Heart right ventricle (tissue), 16 donors: ENCODE measurements around the gene FRY. TPM values are rescaled to one million over a fixed set of nuclear protein-coding genes. Genes with fewer than 3 reads are reported as not detected.
"Not testable (repeated sequence)": the region's sequence is repeated elsewhere in the genome, so short reads cannot be mapped to it uniquely, and the experiment has no call there.

ENCODE experiments used
- ATAC-seq, 8 donors: fragments of 200-7000 bp; cut with Tn5 transposase; one replicate each; pipeline ENCODE4 v1.9.1; 2020; ENCODE audit warnings: mild to moderate bottlenecking in 8 of 8, moderate library complexity in 8 of 8, moderate number of reproducible peaks in 1 of 8
- DNase-seq, 2 donors: peaks; one replicate each; pipeline ENCODE4 v3.0.0-alpha.2; 2020
- H3K27ac ChIP-seq, 10 donors: fragments of 200-600 bp; sonication (generic) in 2 of 10; one replicate each; pipeline versions ENCODE4 v1.5.0 to v1.8.0; 2020 to 2022; ENCODE audit warnings: mild to moderate bottlenecking in 3 of 10
- H3K27me3 ChIP-seq, 7 donors: fragments of 200-600 bp; one replicate each; pipeline ENCODE4 v1.8.0; 2021 to 2022; ENCODE audit warnings: mild to moderate bottlenecking in 2 of 7
- H3K36me3 ChIP-seq, 9 donors: fragments of 200-600 bp; sonication (generic) in 1 of 9; one replicate each; pipeline versions ENCODE4 v1.5.0 to v1.8.0; 2020 to 2022; ENCODE audit warnings: mild to moderate bottlenecking in 2 of 9
- H3K4me1 ChIP-seq, 9 donors: fragments of 200-600 bp; sonication (generic) in 1 of 9; one replicate each; pipeline versions ENCODE4 v1.5.0 to v1.8.0; 2020 to 2022; ENCODE audit warnings: mild to moderate bottlenecking in 4 of 9
- H3K4me3 ChIP-seq, 10 donors: fragments of 200-600 bp; sonication (generic) in 2 of 10; one replicate each; pipeline versions ENCODE4 v1.5.0 to v1.8.0; 2020 to 2022; ENCODE audit warnings: mild to moderate bottlenecking in 7 of 10, moderate library complexity in 2 of 10
- H3K9me3 ChIP-seq, 11 donors: fragments of 200-600 bp in 10 of 11; sonication (generic) in 2 of 11; one replicate each; pipeline versions ENCODE4 v1.5.0 to v1.8.0; 2013 to 2022; ENCODE audit warnings: mild to moderate bottlenecking in 2 of 11, control low read depth in 1 of 11, moderate library complexity in 1 of 11
- WGBS, 2 donors: extraction: QIAGEN DNeasy Blood & Tissue Kit; methylation state at CpG; one replicate each; pipeline ENCODE4 v1.1.7; 2013; ENCODE audit warnings: inconsistent platforms in 1 of 2; 5-methylcytosine and 5-hydroxymethylcytosine counted together
- intact Hi-C, 10 donors: fragments of 100-400 bp; cut with DNase I; formaldehyde crosslinking; loops; one replicate each; pipeline versions ENCODE4 v1.11.1 to v1.14.2; 2022
- polyA plus RNA-seq, 2 donors: library from polyadenylated mRNA; stranded (reverse); fragments of 200-250 nt; gene quantifications; one replicate each; pipeline ENCODE4 v1.2.3, GENCODE V29; 2013
- total RNA-seq, 10 donors: library from RNA; stranded (reverse); fragmentation: NEBNext Ultra II Directional in 3 of 10; extraction: Animal tissue kit (Norgen Biotek cat#: 25700) in 3 of 10; gene quantifications; one replicate each; pipeline versions ENCODE4 v1.2.1 to v1.2.4, GENCODE V29; 2021 to 2023
- TF ChIP-seq, protein P1 (sequence below), 9 donors: fragments of 200-600 bp; sonication (generic) in 2 of 9; IDR thresholded peaks; one replicate each; pipeline versions ENCODE4 v1.5.0 to v1.8.0; 2021 to 2022; ENCODE audit warnings: antibody characterized with exemption in 9 of 9, mild to moderate bottlenecking in 5 of 9, moderate library complexity in 1 of 9
- donor health status: Arrhythmogenic right ventricular cardiomyopathy.
- donor health status: ischemic (EF 13 %, LVEDD 7.1; RV severe dilation, severe dysfunction).
- donor health status: healthy with polysubstance abuse.
- donor health status: DM: no; HTN: yes; CAD: no.
- donor health status: DM: no; HTN: no; CAD: no.
- donor health status: ischemic (EF 25% LVEDD 6.9; RV normal size, moderate dysfunction).
- donor health status: ischemic (EF 25% LVEDD 5.7; RV mildly dilated, moderate dysfunction).
- donor health status: healthy.
- donor health status: DM: yes; HTN: yes; CAD: no.
- donor health status: Ischemic cardiomyopathy.
- donor health status: ischemic (EF 35%, LVEDD 5.7; RV mildly dilated, moderate dysfunction).
- donor health status: nonischemic (EF 11% LVEDD 7.7; RV severe dilation, severe dysfunction).
- donor health status: DM: yes; HTN: yes; CAD: no.
- donor health status: PGD.
- donor health status: ischemic (EF 29% LVEDD 5.4; RV normal size, mild dysfunction).
- donor health status: nonischemic (EF 23%, LVEDD 6.1; RV moderate dilation, normal function).

The FRY gene
- total and polyA plus RNA-seq, 12 donors = 24.9 to 268 (median 207) TPM

GRCh38 chr13:32051156-32051555 is 19.6 kb downstream of the FRY start:
- 79 to 85% methylated on average over 4 of the region's 4 CpGs for WGBS, 2 donors
- Histone ChIP-seq H3K27me3 (no peaks in the 10 kb centered on the region), H3K36me3 (no peaks in the 10 kb centered on the region), H3K27ac (no peak overlapping the region), H3K4me1 (peaks cover 6 to 46% (median 36%) of the 10 kb centered on the region in 9 donors), H3K4me3 (no peak overlapping the region), H3K9me3 (no peaks in the 10 kb centered on the region)
- DNase-seq (no peak), ATAC-seq (no peak)
- intact Hi-C loops = no loop called here
- TF ChIP-seq, protein P1, sequence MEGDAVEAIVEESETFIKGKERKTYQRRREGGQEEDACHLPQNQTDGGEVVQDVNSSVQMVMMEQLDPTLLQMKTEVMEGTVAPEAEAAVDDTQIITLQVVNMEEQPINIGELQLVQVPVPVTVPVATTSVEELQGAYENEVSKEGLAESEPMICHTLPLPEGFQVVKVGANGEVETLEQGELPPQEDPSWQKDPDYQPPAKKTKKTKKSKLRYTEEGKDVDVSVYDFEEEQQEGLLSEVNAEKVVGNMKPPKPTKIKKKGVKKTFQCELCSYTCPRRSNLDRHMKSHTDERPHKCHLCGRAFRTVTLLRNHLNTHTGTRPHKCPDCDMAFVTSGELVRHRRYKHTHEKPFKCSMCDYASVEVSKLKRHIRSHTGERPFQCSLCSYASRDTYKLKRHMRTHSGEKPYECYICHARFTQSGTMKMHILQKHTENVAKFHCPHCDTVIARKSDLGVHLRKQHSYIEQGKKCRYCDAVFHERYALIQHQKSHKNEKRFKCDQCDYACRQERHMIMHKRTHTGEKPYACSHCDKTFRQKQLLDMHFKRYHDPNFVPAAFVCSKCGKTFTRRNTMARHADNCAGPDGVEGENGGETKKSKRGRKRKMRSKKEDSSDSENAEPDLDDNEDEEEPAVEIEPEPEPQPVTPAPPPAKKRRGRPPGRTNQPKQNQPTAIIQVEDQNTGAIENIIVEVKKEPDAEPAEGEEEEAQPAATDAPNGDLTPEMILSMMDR (IDR thresholded peaks at IDR 0.05) = no peak

- H3K4me3 ChIP-seq = no peak overlapping the region
- no peak for ATAC-seq
- no peaks in the 10 kb centered on the region for H3K27me3 ChIP-seq
- no peak overlapping the region for H3K27ac ChIP-seq
- DNase-seq = no peak
- no peaks in the 10 kb centered on the region for H3K9me3 ChIP-seq
- intact Hi-C loops = no loop called here
- no peaks in the 10 kb centered on the region for H3K36me3 ChIP-seq
- peaks cover 0 to 43% (median 24%) of the 10 kb centered on the region in 9 donors for H3K4me1 ChIP-seq
- TF ChIP-seq, protein P1 (IDR thresholded peaks at IDR 0.05) = no peak
Observed at GRCh38 chr13:32056316-32056715, 24.7 kb downstream of the FRY start.

DNA sequence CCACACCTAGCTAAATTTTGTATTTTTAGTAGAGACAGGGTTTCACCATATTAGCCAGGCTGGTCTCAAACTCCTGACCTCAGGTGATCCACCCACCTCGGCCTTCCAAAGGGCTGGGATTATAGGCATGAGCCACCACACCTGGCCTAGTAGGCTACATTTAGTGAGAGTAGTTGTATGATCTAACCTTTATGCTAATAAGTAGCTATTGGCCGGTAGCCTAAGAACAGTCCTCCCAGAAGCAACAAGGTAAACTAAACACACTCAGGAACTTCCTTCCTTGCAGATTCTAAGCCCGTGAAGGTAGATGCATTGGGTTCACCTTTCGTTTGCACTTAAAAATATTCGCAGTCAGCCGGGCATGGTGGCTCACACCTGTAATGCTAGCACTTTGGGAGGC is 25.8 kb downstream of the FRY start:
- H3K36me3 ChIP-seq, intact Hi-C loops, H3K27ac ChIP-seq, DNase-seq, H3K27me3 ChIP-seq, H3K4me3 ChIP-seq, ATAC-seq, H3K9me3 ChIP-seq: not testable (repeated sequence)
- WGBS, 2 donors = 95 to 98% methylated on average over 6 of the region's 6 CpGs
- peaks cover 0 to 48% (median 26%) of the 10 kb centered on the region in 9 donors for H3K4me1 ChIP-seq

- intact Hi-C loops = no loop called here
- Histone ChIP-seq H3K27ac (peak overlapping the region in 8 of 10 donors; percentile 51 to 86 (median 74)), H3K36me3 (no peaks in the 10 kb centered on the region), H3K4me3 (peak overlapping the region in 1 of 10 donors; percentile 46), H3K27me3 (no peaks in the 10 kb centered on the region), H3K4me1 (peaks cover 0 to 61% (median 29%) of the 10 kb centered on the region in 9 donors), H3K9me3 (no peaks in the 10 kb centered on the region)
- TF ChIP-seq, protein P1 (IDR thresholded peaks at IDR 0.05) = no peak
- WGBS, 2 donors = 94 to 100% methylated on average over 2 of the region's 2 CpGs
- DNase-seq (no peak), ATAC-seq (no peak)
Observed at GRCh38 chr13:32059511-32059984, 28.0 kb downstream of the FRY start.

DNA sequence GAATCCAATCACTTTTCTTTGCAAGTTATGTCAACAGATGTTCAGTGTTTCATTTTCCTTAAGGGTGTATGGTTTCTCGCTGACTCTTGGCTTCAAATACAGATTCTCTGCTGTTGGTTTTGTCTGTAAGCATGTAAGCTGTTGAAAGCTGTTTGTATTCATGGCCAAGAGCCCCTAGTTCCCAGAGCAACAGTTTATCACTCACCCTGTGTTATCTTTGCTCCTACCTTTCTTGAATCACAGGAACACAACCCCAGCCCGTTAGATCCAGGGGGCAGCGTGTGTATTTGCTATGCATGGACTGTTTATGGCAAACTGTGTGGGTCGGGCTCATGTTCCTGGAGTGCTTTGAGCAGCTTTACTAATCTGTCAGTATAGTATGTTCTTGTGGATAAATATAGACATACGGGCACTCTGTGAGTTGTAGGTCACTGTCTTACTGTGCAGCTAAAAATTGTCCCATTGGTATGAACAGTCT is 28.9 kb downstream of the FRY start:
- ATAC-seq = peak; percentile 73 to 95 (median 90)

More for the DNA sequence above, 28.9 kb downstream of the FRY start:
- Histone ChIP-seq H3K4me1 (peaks cover 0 to 67% (median 29%) of the 10 kb centered on the region in 9 donors), H3K9me3 (no peaks in the 10 kb centered on the region), H3K27me3 (no peaks in the 10 kb centered on the region), H3K4me3 (peak overlapping the region in 3 of 10 donors; percentile 29 to 46 (median 40)), H3K27ac (peak overlapping the region; percentile 24 to 86 (median 74)), H3K36me3 (no peaks in the 10 kb centered on the region)
- peak in 1 of 2 donors; percentile 11 for DNase-seq
- intact Hi-C loops = loop anchor here in 1 of 10 donors (10.0 kb wide), 1 partner anchor 54 kb away; no protein-coding TSS in a partner anchor
- WGBS, 2 donors = 27 to 50% methylated on average over 5 of the region's 5 CpGs
- TF ChIP-seq, protein P1 (IDR thresholded peaks at IDR 0.05) = no peak
